Measurements from ENCODE around the gene RPL19. TPM values are rescaled to one million over a fixed set of nuclear protein-coding genes. Genes with fewer than 3 reads are reported as not detected.
A peak's percentile ranks its signal among the peaks of the same experiment; 100 is the strongest.

RPL19 gene
- total RNA-seq, result 1,000 to 10,000 TPM; 2,038 to 3,335 (median 2,760) TPM

- ATAC-seq (replicated peaks in 6 of 8), result peak; percentile 39 to 66 (median 46)
- Histone ChIP-seq H3K4me3 (peak within 1 kb of the TSS; percentile 69 to 96 (median 86)), H3K4me1 (replicated peaks in 1 of 2) (peaks cover 30 to 31% of the 10 kb centered on the region in 2 donors), H3K27ac (peak within 1 kb of the TSS; percentile 99 to 100)
- in situ Hi-C loops (cut with MboI; ENCODE audit: low pct_unique_long_range_greater_than_20kb in 2 of 9, low sequenced_read_pairs in 9 of 9, unreplicated experiment in 9 of 9), result no loop called here
- WGBS, 10 experiments, result 0 to 4% (median 0%) methylated on average over 1 to 20 of the region's 52 CpGs; no CpG with 5 or more reads in 1 of the 10 experiments
Measured at GRCh38 chr17:39200070-39200879, at the start of gene RPL19. Gene RPL19, plus strand, starts transcription at chr17:39200283. Its CDS starts 62 bp downstream, at chr17:39200345.

GRCh38 chr17:39150795-39151149 is 49.3 kb upstream of the RPL19 start:
- Histone ChIP-seq H3K4me3 (peak overlapping the region; percentile 41 to 76 (median 50)), H3K4me1 (replicated peaks in 1 of 2) (peaks cover 3 to 6% of the 10 kb centered on the region in 2 donors), H3K27ac (no peak overlapping the region)
- in situ Hi-C loops (cut with MboI; ENCODE audit: low pct_unique_long_range_greater_than_20kb in 2 of 9, low sequenced_read_pairs in 9 of 9, unreplicated experiment in 9 of 9), result loop anchor here in 4 of 9 experiments (10.0 to 25.0 kb wide), 2 partner anchors 163 to 166 kb away; no protein-coding TSS in a partner anchor
- ATAC-seq (replicated peaks in 6 of 8), result peak in 1 of 8 experiments; percentile 1
- WGBS, 10 experiments, result 20 to 33% methylated on average over 1 of the region's 5 CpGs; no CpG with 5 or more reads in 8 of the 10 experiments

GRCh38 chr17:39151150-39151942 is 48.7 kb upstream of the RPL19 start, which contains the start of gene PLXDC1:
Gene PLXDC1, minus strand, starts transcription at chr17:39151637. Its CDS starts 200 bp downstream, at chr17:39151437.
- in situ Hi-C loops (cut with MboI; ENCODE audit: low pct_unique_long_range_greater_than_20kb in 2 of 9, low sequenced_read_pairs in 9 of 9, unreplicated experiment in 9 of 9), result loop anchor here in 4 of 9 experiments (10.0 to 25.0 kb wide), 2 partner anchors 164 to 167 kb away; no protein-coding TSS in a partner anchor
- H3K4me1 ChIP-seq (replicated peaks in 1 of 2), result peaks cover 3 to 6% of the 10 kb centered on the region in 2 donors
- 10% methylated on average over 2 of the region's 68 CpGs; no CpG with 5 or more reads in 9 of the 10 experiments for WGBS, 10 experiments
- H3K27ac ChIP-seq, result no peak within 1 kb of the TSS
- H3K4me3 ChIP-seq, result peak within 1 kb of the TSS; percentile 54 to 79 (median 64)
- peak in 5 of 8 experiments; percentile 6 to 22 (median 21) for ATAC-seq (replicated peaks in 6 of 8)

GRCh38 chr17:39151943-39152818 is 47.9 kb upstream of the RPL19 start:
- in situ Hi-C loops (cut with MboI; ENCODE audit: low pct_unique_long_range_greater_than_20kb in 2 of 9, low sequenced_read_pairs in 9 of 9, unreplicated experiment in 9 of 9), result loop anchor here in 4 of 9 experiments (10.0 to 25.0 kb wide), 2 partner anchors 165 to 167 kb away; no protein-coding TSS in a partner anchor
- WGBS, 10 experiments, result 0 to 30% (median 8%) methylated on average over 3 to 11 of the region's 25 CpGs; no CpG with 5 or more reads in 2 of the 10 experiments
- H3K4me3 ChIP-seq, result peak overlapping the region; percentile 54 to 79 (median 64)
- ATAC-seq (replicated peaks in 6 of 8), result peak in 4 of 8 experiments; percentile 2 to 8 (median 4)
- H3K27ac ChIP-seq, result no peak overlapping the region
- peaks cover 3 to 6% of the 10 kb centered on the region in 2 donors for H3K4me1 ChIP-seq (replicated peaks in 1 of 2)

- in situ Hi-C loops (cut with MboI; ENCODE audit: low pct_unique_long_range_greater_than_20kb in 2 of 9, low sequenced_read_pairs in 9 of 9, unreplicated experiment in 9 of 9), result loop anchor here in 4 of 9 experiments (10.0 to 25.0 kb wide), 2 partner anchors 166 to 169 kb away; no protein-coding TSS in a partner anchor
- Histone ChIP-seq H3K4me1 (replicated peaks in 1 of 2) (peaks cover 3 to 6% of the 10 kb centered on the region in 2 donors), H3K27ac (peak overlapping the region in 1 of 2 donors; percentile 57), H3K4me3 (peak overlapping the region; percentile 54 to 79 (median 64))
- WGBS, 10 experiments, result 0 to 1% (median 0%) methylated on average over 1 to 14 of the region's 16 CpGs; no CpG with 5 or more reads in 3 of the 10 experiments
- ATAC-seq (replicated peaks in 6 of 8), result peak; percentile 56 to 73 (median 66)
Measured at GRCh38 chr17:39153599-39154051, 46.5 kb upstream of the RPL19 start.

- no peak for ATAC-seq (replicated peaks in 6 of 8)
- Histone ChIP-seq H3K4me3 (no peak overlapping the region), H3K4me1 (replicated peaks in 1 of 2) (peaks cover 3 to 6% of the 10 kb centered on the region in 2 donors), H3K27ac (no peak overlapping the region)
- in situ Hi-C loops (cut with MboI; ENCODE audit: low pct_unique_long_range_greater_than_20kb in 2 of 9, low sequenced_read_pairs in 9 of 9, unreplicated experiment in 9 of 9), result loop anchor here in 4 of 9 experiments (10.0 to 25.0 kb wide), 2 partner anchors 168 to 171 kb away; no protein-coding TSS in a partner anchor
- WGBS, 10 experiments, result 17 to 60% (median 31%) methylated on average over 1 of the region's 2 CpGs; no CpG with 5 or more reads in 6 of the 10 experiments
Measured at GRCh38 chr17:39155654-39156053, 44.4 kb upstream of the RPL19 start.

- no peak overlapping the region for H3K4me3 ChIP-seq
- in situ Hi-C loops (cut with MboI; ENCODE audit: low pct_unique_long_range_greater_than_20kb in 2 of 9, low sequenced_read_pairs in 9 of 9, unreplicated experiment in 9 of 9), result loop anchor here in 4 of 9 experiments (10.0 to 25.0 kb wide), 2 partner anchors 169 to 172 kb away; no protein-coding TSS in a partner anchor
- H3K4me1 ChIP-seq (replicated peaks in 1 of 2), result peaks cover 3 to 6% of the 10 kb centered on the region in 2 donors
- WGBS, 10 experiments, result 0 to 90% (median 71%) methylated on average over 1 to 4 of the region's 7 CpGs; no CpG with 5 or more reads in 1 of the 10 experiments
- no peak for ATAC-seq (replicated peaks in 6 of 8)
- no peak overlapping the region for H3K27ac ChIP-seq
Measured at GRCh38 chr17:39156491-39156890, 43.6 kb upstream of the RPL19 start.

- ATAC-seq (replicated peaks in 6 of 8), result no peak
- in situ Hi-C loops (cut with MboI; ENCODE audit: low pct_unique_long_range_greater_than_20kb in 2 of 9, low sequenced_read_pairs in 9 of 9, unreplicated experiment in 9 of 9), result loop anchor here in 4 of 9 experiments (10.0 to 25.0 kb wide), 2 partner anchors 171 to 174 kb away; no protein-coding TSS in a partner anchor
Measured at GRCh38 chr17:39158623-39159022, 41.5 kb upstream of the RPL19 start.

GRCh38 chr17:39161962-39162361 is 38.1 kb upstream of the RPL19 start:
- no peak overlapping the region for H3K4me3 ChIP-seq
- ATAC-seq (replicated peaks in 6 of 8), result no peak
- in situ Hi-C loops (cut with MboI; ENCODE audit: low pct_unique_long_range_greater_than_20kb in 2 of 9, low sequenced_read_pairs in 9 of 9, unreplicated experiment in 9 of 9), result loop anchor here in 2 of 9 experiments (25.0 kb wide), 1 partner anchor 175 kb away; no protein-coding TSS in a partner anchor
- WGBS, 10 experiments, result 0 to 88% (median 60%) methylated on average over 1 of the region's 2 CpGs; no CpG with 5 or more reads in 5 of the 10 experiments
- no peak overlapping the region for H3K27ac ChIP-seq
- H3K4me1 ChIP-seq (replicated peaks in 1 of 2), result no peaks in the 10 kb centered on the region

More at GRCh38 chr17:39158623-39159022, 41.5 kb upstream of the RPL19 start:
- no peak overlapping the region for H3K27ac ChIP-seq
- 31 to 93% (median 70%) methylated on average over 2 of the region's 2 CpGs; no CpG with 5 or more reads in 4 of the 10 experiments for WGBS, 10 experiments
- H3K4me1 ChIP-seq (replicated peaks in 1 of 2), result no peaks in the 10 kb centered on the region
- no peak overlapping the region for H3K4me3 ChIP-seq

- ATAC-seq (replicated peaks in 6 of 8), result peak; percentile 93 to 98 (median 96)
- H3K27ac ChIP-seq, result no peak overlapping the region
- WGBS, 10 experiments, result 0 to 3% (median 0%) methylated on average over 1 to 5 of the region's 15 CpGs; no CpG with 5 or more reads in 5 of the 10 experiments
Measured at GRCh38 chr17:39164675-39165143, 35.4 kb upstream of the RPL19 start.

More at GRCh38 chr17:39164675-39165143, 35.4 kb upstream of the RPL19 start:
- Histone ChIP-seq H3K4me3 (peak overlapping the region; percentile 29 to 44 (median 41)), H3K4me1 (replicated peaks in 1 of 2) (no peaks in the 10 kb centered on the region)
- in situ Hi-C loops (cut with MboI; ENCODE audit: low pct_unique_long_range_greater_than_20kb in 2 of 9, low sequenced_read_pairs in 9 of 9, unreplicated experiment in 9 of 9), result loop anchor here in 2 of 9 experiments (25.0 kb wide), 1 partner anchor 177 kb away; no protein-coding TSS in a partner anchor
